HCT116 (cell line): Measurements from ENCODE around the gene MSL2.
"Not testable (repeated sequence)": the region's sequence is repeated elsewhere in the genome, so short reads cannot be mapped to it uniquely, and the experiment has no call there.

Experiments used
- CTCF ChIP-seq, 3 experiments: fragments of 200-600 bp in 1 of 3; sonication (generic) in 1 of 3; IDR thresholded peaks in 2 of 3; conservative IDR thresholded peaks in 1 of 3; 2 replicates each; pipeline ENCODE4 v1.5.1; 2012 to 2017; ENCODE audit warnings: low read depth in 2 of 3, low read length in 2 of 3, antibody characterized with exemption in 1 of 3, borderline replicate concordance in 1 of 3, control low read depth in 1 of 3, mild to moderate bottlenecking in 1 of 3, mixed read lengths in 1 of 3, mixed run types in 1 of 3, moderate library complexity in 1 of 3; ENCODE audit not compliant: insufficient read depth in 1 of 3
- EGR1 ChIP-seq: IDR thresholded peaks from 2 replicates; pipeline ENCODE4 v1.6.1; 2012; ENCODE audit warnings: low read depth
- POLR2A ChIP-seq: IDR thresholded peaks from 2 replicates; pipeline ENCODE4 v1.7.0; 2011; ENCODE audit warnings: borderline replicate concordance; ENCODE audit not compliant: insufficient read depth, insufficient read length; ENCODE audit errors: extremely low read depth
- POLR2AphosphoS5 ChIP-seq: IDR thresholded peaks from 2 replicates; pipeline ENCODE4 v1.6.1; 2011; ENCODE audit warnings: mild to moderate bottlenecking, low read depth, low read length, moderate library complexity

GRCh38 chr3:136163607-136164006, 32.5 kb downstream of the MSL2 start:
- not testable (repeated sequence) for TF ChIP-seq POLR2AphosphoS5; POLR2A; CTCF (IDR thresholded peaks at IDR 0.05 in 2 of 3, conservative IDR thresholded peaks at IDR 0.05 in 1 of 3; ENCODE audit: borderline replicate concordance in 1 of 3, insufficient read depth in 1 of 3, low read depth in 2 of 3, low read length in 2 of 3); EGR1
